GM18858 (cell line): Measurements from ENCODE around the gene CDKL1.

Experiments
- ATAC-seq: cut with Tn5 transposase; IDR thresholded peaks from one replicate; pipeline ENCODE4 v1.9.1; 2021; ENCODE audit not compliant: unreplicated experiment

Gene CDKL1

DNA sequence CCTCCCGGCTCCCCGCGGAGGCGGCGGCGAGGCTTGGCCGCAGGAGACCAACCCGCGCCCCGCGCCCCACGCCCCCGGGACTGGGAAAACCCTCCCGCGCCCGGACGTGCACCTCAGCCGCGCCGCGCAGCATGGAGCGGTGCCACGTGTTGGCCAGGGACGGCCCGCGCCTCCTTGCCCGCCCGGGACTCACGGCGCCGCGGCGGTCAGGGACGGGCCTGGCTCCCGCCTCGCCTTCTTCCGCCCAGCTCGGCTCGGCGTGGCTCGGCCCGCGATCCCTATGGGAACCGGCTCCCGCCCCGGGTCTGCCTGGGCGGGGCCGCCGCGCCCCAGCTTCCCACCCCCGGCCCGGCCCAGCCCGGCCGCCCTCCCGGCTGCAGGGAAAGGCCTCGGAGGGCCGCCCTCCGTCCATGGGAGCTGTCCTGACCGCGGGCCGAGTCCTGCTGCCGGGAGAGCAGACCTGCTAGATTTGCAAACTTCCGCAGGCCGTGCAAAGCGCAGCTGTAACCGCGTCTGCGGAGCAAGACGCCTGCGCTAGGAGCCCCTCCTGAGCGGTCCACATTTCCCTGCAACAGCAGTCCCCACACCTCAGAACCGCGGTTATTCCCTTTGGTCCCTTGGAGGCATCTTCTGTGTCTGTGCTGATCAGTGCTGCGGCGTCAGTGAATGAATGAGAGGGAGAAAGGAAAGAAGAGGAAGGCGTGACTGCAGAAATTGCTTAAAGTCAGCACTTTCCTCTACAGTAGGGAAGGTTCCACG lies at the start of gene CDKL1:
CDKL1 (minus strand) TSS at position 251 of the 759 bp plus-strand sequence. CDS start 1,013 bp downstream, outside the sequence.
- peak; percentile 44 for ATAC-seq

DNA sequence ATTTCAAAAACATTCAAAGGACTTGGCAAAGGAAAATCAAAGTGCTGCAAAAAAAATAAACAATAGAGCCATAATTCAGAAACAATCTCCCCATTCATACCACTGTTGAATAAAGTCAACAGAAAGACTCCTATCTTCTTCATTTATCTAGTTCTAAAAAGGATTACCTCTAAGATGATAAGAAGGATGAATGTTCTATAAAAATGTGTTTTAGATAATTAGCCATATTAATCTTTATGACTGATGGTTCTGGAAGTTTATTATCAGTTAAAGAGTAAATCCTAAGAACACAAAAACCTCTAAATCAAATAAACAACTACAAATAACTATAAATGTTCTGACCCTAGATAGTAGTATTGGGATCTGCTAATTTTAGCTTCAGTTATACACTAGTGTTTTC lies 37.8 kb upstream of the CDKL1 start:
- no peak for ATAC-seq

GRCh38 chr14:50432131-50432530 lies 35.5 kb upstream of the CDKL1 start:
- ATAC-seq = no peak

- ATAC-seq = no peak
Observed at GRCh38 chr14:50425816-50426215, 29.1 kb upstream of the CDKL1 start.

DNA sequence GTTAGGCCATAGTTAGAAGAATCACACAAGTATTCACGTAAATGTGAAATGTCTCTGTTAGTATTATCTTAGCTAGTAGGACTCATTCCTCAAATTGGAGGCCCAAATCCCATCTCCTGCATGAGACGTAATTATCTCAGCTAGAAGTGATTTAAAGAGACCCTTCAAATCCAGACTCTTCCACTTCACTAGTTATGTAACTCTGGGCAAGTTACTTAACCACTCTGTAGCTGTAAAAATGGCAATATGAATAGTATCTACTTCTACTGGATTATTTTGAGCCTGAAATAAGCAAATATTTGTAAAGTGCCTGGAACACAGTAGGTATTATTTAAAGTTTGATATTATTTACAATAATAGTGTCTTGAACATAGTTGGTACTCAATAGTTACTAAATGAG lies 28.4 kb upstream of the CDKL1 start:
- ATAC-seq = no peak

GRCh38 chr14:50423529-50423928 lies 26.8 kb upstream of the CDKL1 start:
- no peak for ATAC-seq

- no peak for ATAC-seq
Observed at GRCh38 chr14:50421499-50421898, 24.8 kb upstream of the CDKL1 start.

DNA sequence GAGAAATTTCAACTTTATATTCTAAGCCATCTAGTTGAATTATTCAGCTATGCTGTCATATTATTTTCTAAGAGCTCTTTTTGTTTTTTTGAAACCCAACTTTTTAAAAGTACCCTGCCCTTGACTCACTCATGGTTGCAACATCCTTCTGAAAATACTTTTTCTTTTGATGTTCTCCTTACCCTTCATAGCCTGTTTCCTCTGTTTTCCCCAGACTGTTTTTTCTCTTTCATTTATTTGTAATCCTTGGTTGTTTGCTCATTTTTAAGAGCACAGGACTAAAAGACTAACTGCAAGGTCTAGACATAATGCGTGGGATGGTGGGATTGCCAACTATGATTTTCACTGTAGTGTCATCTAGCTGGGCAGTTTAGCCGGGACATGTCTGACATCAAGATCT lies 21.2 kb upstream of the CDKL1 start:
- ATAC-seq = no peak

DNA sequence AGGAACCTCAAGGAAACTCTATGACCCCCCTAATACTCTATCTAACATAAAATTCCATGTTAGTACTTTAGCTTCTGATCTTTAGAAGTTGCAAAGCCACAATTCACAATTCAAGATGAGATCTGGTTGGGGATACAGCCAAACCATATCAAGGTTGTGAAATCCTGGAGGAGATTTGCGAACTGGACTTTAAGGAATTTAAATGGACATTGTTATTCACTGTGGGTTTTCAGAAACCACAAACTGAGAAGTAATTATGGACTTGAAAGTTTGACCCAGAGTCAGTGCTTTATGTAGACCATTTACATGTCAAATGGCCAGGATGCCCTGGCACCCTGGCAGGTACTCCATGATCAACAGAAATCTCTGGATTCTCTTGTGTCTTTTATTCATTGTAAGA lies 14.2 kb upstream of the CDKL1 start:
- ATAC-seq = no peak

DNA sequence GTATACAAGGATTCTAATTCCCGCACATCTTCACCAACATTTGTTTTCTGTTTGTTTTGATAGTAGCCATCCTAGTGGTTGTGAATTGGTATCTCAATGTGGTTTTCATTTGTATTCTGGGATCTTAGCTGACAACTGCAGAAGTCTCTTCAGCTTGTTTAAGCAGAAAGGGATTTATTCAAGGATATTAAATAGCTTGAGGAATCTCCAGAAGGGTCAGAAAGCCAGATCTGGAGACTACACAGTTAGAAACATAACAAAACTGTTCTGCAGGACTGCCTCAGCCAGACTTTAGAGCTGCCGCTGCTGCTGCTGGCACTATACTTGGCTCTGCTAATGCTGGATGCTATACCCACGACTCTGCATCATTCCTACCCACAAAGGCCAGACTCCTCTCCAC lies 13.4 kb upstream of the CDKL1 start:
- ATAC-seq = no peak

GRCh38 chr14:50407111-50407812 lies 10.6 kb upstream of the CDKL1 start:
- ATAC-seq = no peak

- no peak for ATAC-seq
Observed at GRCh38 chr14:50403419-50403818, 6.7 kb upstream of the CDKL1 start.

DNA sequence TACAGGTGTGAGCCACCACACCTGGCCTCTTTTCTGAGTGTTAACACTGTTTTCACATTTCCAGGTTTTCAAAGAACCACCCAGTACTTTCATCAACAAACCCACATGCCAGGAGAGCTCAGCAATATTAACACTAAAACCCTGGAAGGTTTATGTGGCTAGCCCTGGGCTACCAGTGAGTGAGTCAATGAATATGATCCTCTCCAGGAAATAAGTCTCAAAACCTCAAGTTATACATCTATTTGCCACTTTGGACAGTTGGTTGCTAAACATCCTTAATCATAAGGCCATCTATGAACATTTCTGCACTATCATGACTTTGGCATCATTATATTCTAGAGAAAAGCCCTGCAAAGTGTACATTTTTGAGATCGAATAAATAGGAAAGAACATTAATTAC lies 6.3 kb upstream of the CDKL1 start:
- no peak for ATAC-seq

- no peak for ATAC-seq
Observed at GRCh38 chr14:50400461-50400860, 3.8 kb upstream of the CDKL1 start.

DNA sequence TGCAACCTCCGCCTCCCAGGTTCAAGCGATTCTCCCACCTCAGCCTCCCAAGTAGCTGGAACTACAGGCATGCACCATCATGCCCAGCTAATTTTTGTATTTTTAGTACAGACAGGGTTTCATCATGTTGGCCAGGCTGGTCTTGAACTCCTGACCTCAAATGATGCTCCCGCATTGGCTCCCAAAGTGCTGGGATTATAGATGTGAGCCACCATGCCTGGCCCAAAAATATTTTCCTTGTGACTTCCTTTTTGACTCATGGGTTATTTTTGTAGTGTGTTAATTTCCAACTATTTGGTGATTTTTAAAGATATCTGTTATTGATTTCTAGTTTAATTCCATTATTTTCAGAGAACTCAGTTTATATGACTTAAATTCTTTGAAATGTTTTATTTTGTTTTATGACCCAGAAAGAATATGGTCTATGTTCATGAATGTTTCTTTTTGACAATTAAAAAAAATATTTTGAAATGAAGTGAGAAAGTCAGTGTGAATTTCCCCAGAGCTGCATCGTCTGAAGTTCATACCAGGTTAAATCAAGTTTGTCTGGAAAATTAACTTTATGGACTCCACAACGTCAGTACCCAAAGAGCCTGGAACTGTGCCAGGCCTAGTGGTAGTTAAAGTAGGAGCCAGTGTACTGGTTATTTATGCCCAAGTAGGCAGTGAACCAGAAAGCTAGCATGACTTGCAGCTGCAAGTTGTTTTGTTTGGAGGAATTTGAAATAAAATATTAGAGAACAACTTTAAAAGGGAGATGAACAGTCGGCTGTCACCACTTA lies 2.8 kb upstream of the CDKL1 start:
- no peak for ATAC-seq

DNA sequence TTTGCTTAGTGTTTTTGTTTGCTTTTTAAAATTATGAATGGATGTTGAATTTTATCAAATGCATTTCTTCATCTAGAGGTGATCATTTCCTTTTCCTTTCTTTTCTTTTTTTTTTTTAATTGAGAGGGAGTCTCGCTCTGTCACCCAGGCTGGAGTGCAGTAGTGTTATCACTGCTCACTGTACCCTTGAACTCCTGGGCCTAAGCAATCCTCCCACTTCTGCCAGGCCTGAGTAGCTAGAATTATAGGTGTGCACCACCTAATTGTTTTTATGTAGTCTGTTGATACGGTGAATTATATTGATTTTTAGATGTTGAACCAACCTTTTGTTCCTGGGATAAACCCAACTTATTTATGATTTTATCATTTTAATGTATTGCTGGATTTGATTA lies 1.5 kb upstream of the CDKL1 start:
- ATAC-seq = no peak

DNA sequence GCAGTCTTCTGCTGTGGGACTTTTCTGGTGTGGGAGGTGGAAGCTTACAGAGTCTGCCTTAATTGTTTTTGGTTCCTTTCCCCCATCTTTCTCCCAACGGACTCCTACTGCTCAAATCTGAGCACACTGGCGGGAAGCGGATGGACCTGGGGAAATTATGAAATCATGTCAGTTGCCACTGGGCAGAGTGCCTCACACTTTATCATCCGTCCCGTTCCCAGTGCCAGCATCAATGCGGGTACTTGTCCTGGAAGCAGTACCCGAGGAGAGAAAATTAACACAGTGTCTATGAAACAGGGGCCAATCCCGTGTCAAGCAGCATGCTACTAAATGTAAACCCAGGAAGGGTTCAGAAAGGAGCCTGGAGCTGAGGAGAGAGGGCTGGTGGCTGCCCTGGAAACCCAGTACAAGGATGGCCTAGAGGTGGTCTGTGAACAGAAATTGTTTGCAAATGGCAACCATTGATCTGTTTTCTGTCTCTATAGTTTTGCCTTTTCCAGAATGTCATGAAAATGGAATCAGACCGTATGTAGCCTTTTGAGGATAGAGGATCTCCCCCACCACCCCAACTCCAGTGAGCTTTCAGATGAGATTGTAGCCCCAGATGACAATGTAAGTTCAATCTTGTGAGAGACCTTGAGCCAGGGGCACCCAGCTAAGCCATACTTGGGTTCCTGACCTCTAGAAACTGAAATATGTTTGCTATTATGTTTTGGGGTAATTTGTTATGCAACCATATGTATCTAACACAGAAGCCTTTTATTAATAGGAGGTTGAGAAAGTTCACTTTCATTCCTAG lies 908 bp upstream of the CDKL1 start:
- no peak for ATAC-seq

- no peak for ATAC-seq
Observed at GRCh38 chr14:50395448-50395847, 1.2 kb downstream of the CDKL1 start.

DNA sequence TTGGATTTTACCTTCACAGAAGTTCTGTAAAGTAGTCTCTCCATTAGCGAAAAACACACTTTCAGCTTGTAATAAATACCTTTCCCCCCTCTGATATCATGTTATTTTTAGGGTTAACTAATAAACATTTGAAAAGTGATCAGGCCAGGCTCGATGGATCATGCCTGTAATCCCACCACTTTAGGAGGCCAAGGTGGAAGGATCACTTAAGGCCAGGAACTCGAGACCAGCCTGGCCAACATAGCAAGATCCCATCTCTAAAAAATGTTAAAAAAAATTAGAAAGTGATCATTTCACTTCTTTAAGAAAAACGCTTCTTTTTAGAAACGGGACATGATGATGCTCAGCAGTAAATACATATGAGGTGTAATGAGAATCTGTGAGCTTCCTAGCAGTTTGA lies 2.0 kb downstream of the CDKL1 start:
- no peak for ATAC-seq

GRCh38 chr14:50389668-50390441 lies 6.8 kb downstream of the CDKL1 start:
- ATAC-seq = no peak
